ENCODE measurements around the gene FGF5.

The FGF5 gene

GRCh38 chr4:80252953-80253352, 13.5 kb upstream of the FGF5 start:
- Histone ChIP-seq H3K9me3 (no peaks in the 10 kb centered on the region), H4K20me1 (no peaks in the 10 kb centered on the region), H3K27me3 (no peaks in the 10 kb centered on the region), H3K4me3 (no peak overlapping the region), H3K4me1 (peaks cover 13% of the 10 kb centered on the region), H3K36me3 (no peaks in the 10 kb centered on the region), H3K9ac (no peak overlapping the region), H3K27ac (no peak overlapping the region), H3K4me2 (peak overlapping the region; percentile 59)
- no peak for TF ChIP-seq Cebpa-rat (IDR thresholded peaks at IDR 0.05)

DNA sequence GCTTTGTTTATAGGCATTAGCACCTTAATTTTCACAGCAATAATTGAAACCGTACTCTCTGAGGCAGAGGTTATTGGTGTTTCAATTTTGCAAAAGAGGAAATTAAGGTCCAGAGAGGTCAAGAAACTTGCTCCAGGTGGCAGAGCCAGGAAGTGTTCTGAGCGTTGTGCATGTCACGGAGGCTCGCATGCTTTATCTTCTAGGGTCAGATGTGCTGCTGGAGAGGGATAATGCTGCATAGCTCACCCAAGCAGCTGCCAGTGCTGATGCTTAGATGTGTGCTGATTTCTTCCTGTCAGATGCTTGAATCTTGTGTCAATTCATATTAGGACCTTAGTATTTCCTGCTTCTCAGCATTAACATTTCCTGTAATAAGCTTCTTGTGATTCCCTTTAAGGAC, 13.0 kb upstream of the FGF5 start:
- no peaks in the 10 kb centered on the region for H4K20me1 ChIP-seq
- H3K27ac ChIP-seq, result no peak overlapping the region
- H3K4me2 ChIP-seq, result peak overlapping the region; percentile 59
- H3K4me1 ChIP-seq, result peaks cover 13% of the 10 kb centered on the region
- H3K36me3 ChIP-seq, result no peaks in the 10 kb centered on the region
- no peak overlapping the region for H3K9ac ChIP-seq
- H3K4me3 ChIP-seq, result no peak overlapping the region
- no peaks in the 10 kb centered on the region for H3K27me3 ChIP-seq
- H3K9me3 ChIP-seq, result no peaks in the 10 kb centered on the region
- TF ChIP-seq Cebpa-rat (IDR thresholded peaks at IDR 0.05), result no peak

DNA sequence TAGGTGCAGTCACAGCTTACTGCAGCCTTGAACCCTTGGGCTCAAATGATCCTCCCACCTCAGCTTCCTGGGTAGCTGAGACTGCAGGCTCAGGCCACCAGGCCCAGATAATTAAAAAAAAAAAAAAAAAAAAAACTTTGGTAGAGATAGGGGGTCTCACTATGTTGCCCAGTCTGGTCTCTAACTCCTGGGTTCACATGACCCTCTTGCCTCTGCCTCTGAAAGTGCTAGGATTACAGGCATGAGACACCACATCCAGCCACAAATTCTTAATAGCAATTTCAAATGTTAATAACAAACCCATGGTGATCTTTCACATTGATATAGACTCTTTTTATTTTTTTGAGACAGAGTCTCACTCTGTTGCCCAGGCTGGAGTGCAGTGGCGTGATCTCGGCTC, 12.3 kb upstream of the FGF5 start:
- no peak for TF ChIP-seq Cebpa-rat (IDR thresholded peaks at IDR 0.05)
- Histone ChIP-seq H4K20me1 (no peaks in the 10 kb centered on the region), H3K36me3 (no peaks in the 10 kb centered on the region), H3K4me2 (no peak overlapping the region), H3K4me1 (peaks cover 13% of the 10 kb centered on the region), H3K9me3 (no peaks in the 10 kb centered on the region), H3K9ac (no peak overlapping the region), H3K27ac (no peak overlapping the region), H3K4me3 (no peak overlapping the region), H3K27me3 (no peaks in the 10 kb centered on the region)

GRCh38 chr4:80255329-80256095, 11.0 kb upstream of the FGF5 start:
- TF ChIP-seq Cebpa-rat (IDR thresholded peaks at IDR 0.05), result no peak
- Histone ChIP-seq H4K20me1 (no peaks in the 10 kb centered on the region), H3K4me1 (peaks cover 13% of the 10 kb centered on the region), H3K9me3 (no peaks in the 10 kb centered on the region), H3K4me3 (no peak overlapping the region), H3K4me2 (no peak overlapping the region), H3K36me3 (no peaks in the 10 kb centered on the region), H3K27me3 (no peaks in the 10 kb centered on the region), H3K9ac (no peak overlapping the region), H3K27ac (no peak overlapping the region)

GRCh38 chr4:80257851-80258250, 8.6 kb upstream of the FGF5 start:
- H3K9me3 ChIP-seq, result no peaks in the 10 kb centered on the region
- H3K4me1 ChIP-seq, result peaks cover 13% of the 10 kb centered on the region
- no peak for TF ChIP-seq Cebpa-rat (IDR thresholded peaks at IDR 0.05)
- no peak overlapping the region for H3K4me3 ChIP-seq
- H3K27ac ChIP-seq, result no peak overlapping the region
- no peak overlapping the region for H3K9ac ChIP-seq
- H4K20me1 ChIP-seq, result no peaks in the 10 kb centered on the region
- no peaks in the 10 kb centered on the region for H3K36me3 ChIP-seq
- H3K4me2 ChIP-seq, result no peak overlapping the region
- H3K27me3 ChIP-seq, result no peaks in the 10 kb centered on the region

DNA sequence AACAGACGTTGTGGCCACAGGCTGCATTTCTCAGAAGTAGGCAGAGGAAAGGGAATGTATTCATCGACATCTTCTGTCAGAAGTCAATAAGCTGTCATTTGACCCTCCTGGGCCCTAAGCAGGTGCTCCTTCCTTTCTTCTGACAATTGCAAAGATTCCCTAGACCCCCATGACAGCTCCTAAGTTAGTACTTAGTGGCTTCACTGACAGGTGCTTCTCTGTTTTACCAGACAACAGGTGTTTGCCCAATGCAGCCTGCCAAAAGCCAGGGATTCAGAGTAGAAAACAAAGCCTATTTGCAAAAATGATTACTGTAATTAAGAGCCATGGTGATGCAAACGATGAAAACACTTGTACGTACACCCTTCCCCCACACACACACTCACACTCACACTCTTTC, 7.5 kb upstream of the FGF5 start:
- no peaks in the 10 kb centered on the region for H4K20me1 ChIP-seq
- H3K4me3 ChIP-seq, result no peak overlapping the region
- H3K9me3 ChIP-seq, result peaks cover 6% of the 10 kb centered on the region; the same call in 1 of the 2 replicates
- no peak overlapping the region for H3K27ac ChIP-seq
- no peak overlapping the region for H3K9ac ChIP-seq
- H3K4me2 ChIP-seq, result no peak overlapping the region
- no peaks in the 10 kb centered on the region for H3K27me3 ChIP-seq
- H3K36me3 ChIP-seq, result no peaks in the 10 kb centered on the region
- TF ChIP-seq Cebpa-rat (IDR thresholded peaks at IDR 0.05), result no peak
- H3K4me1 ChIP-seq, result peaks cover 1% of the 10 kb centered on the region; the same call in 1 of the 2 replicates

DNA sequence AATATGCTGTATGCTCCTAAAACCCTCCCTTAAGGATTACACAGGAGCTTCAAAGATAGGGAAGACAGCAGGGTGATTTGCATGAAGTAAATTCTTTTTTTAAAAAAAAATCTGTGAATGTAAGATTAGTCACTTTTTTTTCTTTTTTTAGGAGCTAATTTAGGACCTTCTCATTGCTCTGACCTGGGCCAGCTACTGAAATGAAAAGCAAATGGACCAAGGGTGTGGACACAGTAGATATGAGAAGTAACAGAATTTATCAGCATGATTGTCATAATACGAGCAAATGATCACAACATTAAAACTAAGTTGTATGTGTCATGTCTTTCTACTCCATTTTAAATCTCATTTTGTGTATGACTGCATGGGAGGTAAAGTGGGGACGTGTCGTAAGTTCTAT, 6.6 kb upstream of the FGF5 start:
- no peak for TF ChIP-seq Cebpa-rat (IDR thresholded peaks at IDR 0.05)
- H3K4me3 ChIP-seq, result no peak overlapping the region
- no peak overlapping the region for H3K4me2 ChIP-seq
- peaks cover 6% of the 10 kb centered on the region; the same call in 1 of the 2 replicates for H3K9me3 ChIP-seq
- no peaks in the 10 kb centered on the region for H4K20me1 ChIP-seq
- no peaks in the 10 kb centered on the region for H3K4me1 ChIP-seq
- H3K27ac ChIP-seq, result no peak overlapping the region
- no peaks in the 10 kb centered on the region for H3K36me3 ChIP-seq
- H3K9ac ChIP-seq, result no peak overlapping the region
- H3K27me3 ChIP-seq, result no peaks in the 10 kb centered on the region

DNA sequence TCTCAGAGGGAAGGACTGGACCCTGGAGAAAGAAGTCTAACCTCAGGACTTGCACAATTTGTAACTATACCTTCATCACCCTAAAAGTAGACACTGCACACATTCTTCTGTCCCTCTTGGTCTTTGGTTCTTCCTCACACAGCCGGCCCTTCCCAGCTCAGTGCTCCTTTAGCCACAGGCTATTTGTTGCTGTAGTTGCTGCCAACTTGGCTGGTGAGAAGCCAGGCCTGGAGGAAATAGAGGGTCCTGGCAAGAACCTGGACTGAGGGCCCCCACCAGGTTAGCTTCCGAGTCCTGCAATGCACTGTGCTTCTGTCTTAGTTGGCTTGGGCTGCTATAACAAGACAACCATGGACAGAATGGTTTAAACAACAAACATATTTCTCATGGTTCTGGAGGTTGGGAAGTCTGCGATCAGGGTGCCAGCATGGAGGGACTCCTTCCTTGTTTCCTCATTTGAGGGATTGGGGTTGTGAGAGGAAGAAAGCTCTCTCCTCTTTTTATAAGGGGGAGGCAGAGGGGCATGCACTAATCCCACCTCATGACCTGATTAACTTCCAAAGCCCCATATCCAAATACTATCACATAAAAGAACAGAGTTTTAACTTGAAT, 4.4 kb upstream of the FGF5 start:
- Histone ChIP-seq H3K4me2 (no peak overlapping the region), H3K36me3 (no peaks in the 10 kb centered on the region), H3K9ac (no peak overlapping the region), H4K20me1 (no peaks in the 10 kb centered on the region), H3K9me3 (peaks cover 23% of the 10 kb centered on the region), H3K27ac (no peak overlapping the region), H3K27me3 (no peaks in the 10 kb centered on the region), H3K4me3 (no peak overlapping the region), H3K4me1 (peaks cover 9% of the 10 kb centered on the region; the same call in 1 of the 2 replicates)
- no peak for TF ChIP-seq Cebpa-rat (IDR thresholded peaks at IDR 0.05)

GRCh38 chr4:80263541-80264351, 2.7 kb upstream of the FGF5 start:
- H3K36me3 ChIP-seq, result no peaks in the 10 kb centered on the region
- no peak for TF ChIP-seq Cebpa-rat (IDR thresholded peaks at IDR 0.05)
- H3K4me3 ChIP-seq, result no peak overlapping the region
- H3K4me1 ChIP-seq, result peaks cover 9% of the 10 kb centered on the region; the same call in 1 of the 2 replicates
- H3K9me3 ChIP-seq, result peaks cover 35% of the 10 kb centered on the region
- no peaks in the 10 kb centered on the region for H4K20me1 ChIP-seq
- H3K4me2 ChIP-seq, result no peak overlapping the region
- H3K9ac ChIP-seq, result no peak overlapping the region
- H3K27ac ChIP-seq, result no peak overlapping the region
- no peaks in the 10 kb centered on the region for H3K27me3 ChIP-seq

- H3K4me1 ChIP-seq, result peaks cover 9% of the 10 kb centered on the region; the same call in 1 of the 2 replicates
- no peak overlapping the region for H3K27ac ChIP-seq
- no peaks in the 10 kb centered on the region for H4K20me1 ChIP-seq
- H3K9me3 ChIP-seq, result peaks cover 35% of the 10 kb centered on the region
- TF ChIP-seq Cebpa-rat (IDR thresholded peaks at IDR 0.05), result no peak
- H3K4me2 ChIP-seq, result no peak overlapping the region
- no peaks in the 10 kb centered on the region for H3K27me3 ChIP-seq
- no peaks in the 10 kb centered on the region for H3K36me3 ChIP-seq
- no peak overlapping the region for H3K4me3 ChIP-seq
- H3K9ac ChIP-seq, result no peak overlapping the region
Measured at GRCh38 chr4:80264352-80264647, 2.2 kb upstream of the FGF5 start.

Data from BLaER1 (cell line).